ENCODE results near the gene LCNL1. TPM values are rescaled to one million over a fixed set of nuclear protein-coding genes. Genes with fewer than 3 reads are reported as not detected.
A peak's percentile ranks its signal among the peaks of the same experiment; 100 is the strongest.

LCNL1 gene
- total RNA-seq, 2 donors from 2014 or later, result 1.4 to 2.2 TPM

DNA sequence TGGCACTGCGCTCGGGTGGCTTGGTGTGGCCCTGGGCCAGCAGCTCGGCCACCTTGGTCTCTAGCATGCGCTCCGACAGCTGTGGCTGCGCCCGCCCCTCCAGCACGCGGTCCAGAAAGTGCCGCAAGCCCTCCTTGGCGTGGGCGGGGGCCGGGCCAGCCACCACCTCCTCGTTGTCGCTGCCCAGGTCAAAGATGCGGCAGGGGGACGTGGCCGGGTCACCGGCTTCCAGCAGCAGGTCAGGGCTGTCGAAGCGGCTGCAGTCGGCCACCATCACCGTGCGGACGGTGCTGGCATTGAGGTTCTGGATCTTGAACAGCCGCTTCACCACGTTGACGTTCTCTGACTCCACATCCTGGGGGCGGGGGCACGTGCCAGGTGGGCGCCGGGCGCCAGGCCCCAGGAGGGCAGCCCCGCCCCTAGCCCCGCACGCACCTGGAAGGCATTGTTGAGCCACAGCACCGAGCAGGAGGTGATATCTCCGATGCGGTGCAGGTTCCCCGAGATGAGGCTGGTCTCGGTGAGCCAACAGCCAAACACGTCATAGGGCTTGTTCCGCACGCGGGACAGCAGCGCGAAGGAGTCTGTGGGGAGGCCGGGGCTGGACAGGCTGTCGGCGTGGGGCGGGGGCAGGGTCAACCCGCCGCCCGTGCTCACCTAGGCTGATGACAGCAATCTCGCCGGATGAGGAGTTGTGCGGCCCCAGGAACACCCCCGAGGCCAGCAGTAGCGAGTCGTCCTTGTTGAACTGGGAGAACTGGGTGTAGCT, 40.5 kb upstream of the LCNL1 start:
- no peaks in the 10 kb centered on the region for H3K4me1 Mint-ChIP-seq
- DNase-seq, result peak; percentile 38
- peak overlapping the region; percentile 63 for H3K4me3 Mint-ChIP-seq
- Histone ChIP-seq H3K27me3 (ENCODE audit: control insufficient read depth, insufficient read depth, low read length, poor library complexity, severe bottlenecking) (no peaks in the 10 kb centered on the region), H3K36me3 (ENCODE audit: control insufficient read depth, insufficient read depth, low read length) (peaks cover 34% of the 10 kb centered on the region), H3K9me3 (ENCODE audit: control insufficient read depth, low read length) (no peaks in the 10 kb centered on the region), H3K4me1 (ENCODE audit: control insufficient read depth, insufficient read depth, low read length) (no peaks in the 10 kb centered on the region), H3K27ac (ENCODE audit: low read depth, low read length) (no peak overlapping the region), H3K4me3 (ENCODE audit: low read length) (no peak overlapping the region), H3K9ac (ENCODE audit: extremely low read depth, low read length, poor library complexity, severe bottlenecking) (no peak overlapping the region)
- no peaks in the 10 kb centered on the region for H3K27me3 Mint-ChIP-seq (ENCODE audit: insufficient read depth)
- H3K27ac Mint-ChIP-seq, result no peak overlapping the region
- peaks cover 30% of the 10 kb centered on the region for H3K36me3 Mint-ChIP-seq (ENCODE audit: low read depth)
- no peaks in the 10 kb centered on the region for H3K9me3 Mint-ChIP-seq
- 96% methylated on average over 46 to 60 of the region's 60 CpGs for WGBS, 2 experiments (ENCODE audit: insufficient coverage in 1 of 2, insufficient read length in 1 of 2)
- TF ChIP-seq, protein P1, sequence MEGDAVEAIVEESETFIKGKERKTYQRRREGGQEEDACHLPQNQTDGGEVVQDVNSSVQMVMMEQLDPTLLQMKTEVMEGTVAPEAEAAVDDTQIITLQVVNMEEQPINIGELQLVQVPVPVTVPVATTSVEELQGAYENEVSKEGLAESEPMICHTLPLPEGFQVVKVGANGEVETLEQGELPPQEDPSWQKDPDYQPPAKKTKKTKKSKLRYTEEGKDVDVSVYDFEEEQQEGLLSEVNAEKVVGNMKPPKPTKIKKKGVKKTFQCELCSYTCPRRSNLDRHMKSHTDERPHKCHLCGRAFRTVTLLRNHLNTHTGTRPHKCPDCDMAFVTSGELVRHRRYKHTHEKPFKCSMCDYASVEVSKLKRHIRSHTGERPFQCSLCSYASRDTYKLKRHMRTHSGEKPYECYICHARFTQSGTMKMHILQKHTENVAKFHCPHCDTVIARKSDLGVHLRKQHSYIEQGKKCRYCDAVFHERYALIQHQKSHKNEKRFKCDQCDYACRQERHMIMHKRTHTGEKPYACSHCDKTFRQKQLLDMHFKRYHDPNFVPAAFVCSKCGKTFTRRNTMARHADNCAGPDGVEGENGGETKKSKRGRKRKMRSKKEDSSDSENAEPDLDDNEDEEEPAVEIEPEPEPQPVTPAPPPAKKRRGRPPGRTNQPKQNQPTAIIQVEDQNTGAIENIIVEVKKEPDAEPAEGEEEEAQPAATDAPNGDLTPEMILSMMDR (conservative IDR thresholded peaks at IDR 0.05), result no peak

DNA sequence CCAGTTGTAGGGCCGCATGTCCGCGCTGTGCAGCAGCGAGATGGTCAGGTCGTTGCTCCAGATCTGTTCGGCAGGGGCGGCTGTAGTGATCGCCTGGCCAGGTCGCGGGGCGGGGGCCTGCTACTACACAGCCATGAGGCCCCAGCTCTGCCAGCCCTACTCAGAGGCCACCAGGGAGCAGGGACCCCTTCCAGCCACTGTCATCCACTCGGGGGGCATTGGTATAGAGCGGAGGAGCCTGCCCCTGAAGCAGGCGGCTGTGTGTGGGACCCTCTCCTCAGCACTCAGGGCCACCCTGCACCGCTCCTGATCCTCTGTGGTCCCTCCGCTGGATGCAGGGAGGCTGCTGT, 39.9 kb upstream of the LCNL1 start:
- H3K9me3 Mint-ChIP-seq, result no peaks in the 10 kb centered on the region
- Histone ChIP-seq H3K9ac (ENCODE audit: extremely low read depth, low read length, poor library complexity, severe bottlenecking) (no peak overlapping the region), H3K9me3 (ENCODE audit: control insufficient read depth, low read length) (no peaks in the 10 kb centered on the region), H3K27ac (ENCODE audit: low read depth, low read length) (no peak overlapping the region), H3K27me3 (ENCODE audit: control insufficient read depth, insufficient read depth, low read length, poor library complexity, severe bottlenecking) (no peaks in the 10 kb centered on the region), H3K36me3 (ENCODE audit: control insufficient read depth, insufficient read depth, low read length) (peaks cover 34% of the 10 kb centered on the region), H3K4me3 (ENCODE audit: low read length) (peak overlapping the region; percentile 81), H3K4me1 (ENCODE audit: control insufficient read depth, insufficient read depth, low read length) (no peaks in the 10 kb centered on the region)
- peaks cover 28% of the 10 kb centered on the region for H3K36me3 Mint-ChIP-seq (ENCODE audit: low read depth)
- no peak overlapping the region for H3K27ac Mint-ChIP-seq
- no peaks in the 10 kb centered on the region for H3K27me3 Mint-ChIP-seq (ENCODE audit: insufficient read depth)
- H3K4me3 Mint-ChIP-seq, result peak overlapping the region; percentile 63
- DNase-seq, result peak; percentile 39
- H3K4me1 Mint-ChIP-seq, result no peaks in the 10 kb centered on the region
- TF ChIP-seq, protein P1 (conservative IDR thresholded peaks at IDR 0.05), result no peak
- WGBS, 2 experiments (ENCODE audit: insufficient coverage in 1 of 2, insufficient read length in 1 of 2), result 92 to 97% methylated on average over 15 to 16 of the region's 16 CpGs

DNA sequence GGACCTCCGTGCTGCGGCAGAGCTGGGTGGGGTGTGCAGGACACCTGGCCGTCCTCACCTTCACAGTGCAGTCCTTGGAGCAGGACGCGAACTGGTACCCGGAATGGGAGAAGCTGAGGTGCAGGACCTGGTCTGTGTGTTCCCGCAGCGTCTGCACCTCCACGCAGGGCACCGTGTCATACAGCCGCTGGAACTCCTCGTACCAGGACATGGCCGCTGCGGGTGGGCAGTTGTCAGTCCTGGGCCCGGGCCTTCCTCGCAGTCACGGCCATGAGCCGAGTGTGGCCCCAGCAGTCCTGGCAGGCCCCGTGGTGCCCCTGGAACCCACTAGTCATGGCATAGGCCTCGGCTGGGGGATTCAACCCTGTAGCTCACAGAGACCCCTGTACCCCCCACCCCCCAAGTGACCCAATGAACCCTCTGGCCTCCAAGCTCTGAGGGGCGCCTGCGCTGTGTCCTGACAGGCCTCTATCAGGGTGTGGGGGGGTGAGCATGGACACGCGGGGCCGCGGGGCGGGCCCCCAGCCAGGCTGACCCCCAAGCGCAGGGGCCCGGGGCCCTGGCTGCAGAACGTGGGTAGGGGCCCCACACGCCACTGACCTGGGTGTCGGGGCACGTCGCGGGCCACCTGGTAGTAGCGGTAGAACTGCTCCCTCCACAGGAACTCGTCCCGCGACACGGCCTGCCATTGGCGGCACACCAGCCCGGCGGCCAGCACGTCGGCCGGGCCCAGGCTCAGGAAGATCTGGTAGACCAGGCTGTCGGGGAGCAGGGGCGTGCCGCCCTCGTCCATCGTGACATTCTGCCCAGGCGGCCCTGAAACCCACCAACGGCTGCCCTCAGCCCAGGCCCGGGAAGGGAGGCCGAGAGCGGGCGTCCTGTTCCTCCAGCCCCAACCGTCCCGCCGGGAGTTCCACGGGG, 39.2 kb upstream of the LCNL1 start:
- H3K36me3 ChIP-seq (ENCODE audit: control insufficient read depth, insufficient read depth, low read length), result peaks cover 34% of the 10 kb centered on the region
- H3K9ac ChIP-seq (ENCODE audit: extremely low read depth, low read length, poor library complexity, severe bottlenecking), result peak overlapping the region; percentile 55
- peak overlapping the region; percentile 63 for H3K4me3 Mint-ChIP-seq
- peak overlapping the region; percentile 81 for H3K4me3 ChIP-seq (ENCODE audit: low read length)
- WGBS, 2 experiments (ENCODE audit: insufficient coverage in 1 of 2, insufficient read length in 1 of 2), result 26 to 32% methylated on average over 35 to 61 of the region's 61 CpGs
- H3K4me1 Mint-ChIP-seq, result peaks cover 3% of the 10 kb centered on the region
- H3K36me3 Mint-ChIP-seq (ENCODE audit: low read depth), result peaks cover 26% of the 10 kb centered on the region
- H3K27ac ChIP-seq (ENCODE audit: low read depth, low read length), result no peak overlapping the region
- H3K9me3 Mint-ChIP-seq, result no peaks in the 10 kb centered on the region
- H3K27me3 ChIP-seq (ENCODE audit: control insufficient read depth, insufficient read depth, low read length, poor library complexity, severe bottlenecking), result no peaks in the 10 kb centered on the region
- H3K27ac Mint-ChIP-seq, result no peak overlapping the region
- no peaks in the 10 kb centered on the region for H3K9me3 ChIP-seq (ENCODE audit: control insufficient read depth, low read length)
- TF ChIP-seq, protein P1 (conservative IDR thresholded peaks at IDR 0.05), result no peak
- no peaks in the 10 kb centered on the region for H3K4me1 ChIP-seq (ENCODE audit: control insufficient read depth, insufficient read depth, low read length)
- DNase-seq, result peak; percentile 75
- no peaks in the 10 kb centered on the region for H3K27me3 Mint-ChIP-seq (ENCODE audit: insufficient read depth)
